ENCODE measurements around the gene RTN4RL1.
"Not testable (repeated sequence)": the region's sequence is repeated elsewhere in the genome, so short reads cannot be mapped to it uniquely, and the experiment has no call there.

Gene RTN4RL1

DNA sequence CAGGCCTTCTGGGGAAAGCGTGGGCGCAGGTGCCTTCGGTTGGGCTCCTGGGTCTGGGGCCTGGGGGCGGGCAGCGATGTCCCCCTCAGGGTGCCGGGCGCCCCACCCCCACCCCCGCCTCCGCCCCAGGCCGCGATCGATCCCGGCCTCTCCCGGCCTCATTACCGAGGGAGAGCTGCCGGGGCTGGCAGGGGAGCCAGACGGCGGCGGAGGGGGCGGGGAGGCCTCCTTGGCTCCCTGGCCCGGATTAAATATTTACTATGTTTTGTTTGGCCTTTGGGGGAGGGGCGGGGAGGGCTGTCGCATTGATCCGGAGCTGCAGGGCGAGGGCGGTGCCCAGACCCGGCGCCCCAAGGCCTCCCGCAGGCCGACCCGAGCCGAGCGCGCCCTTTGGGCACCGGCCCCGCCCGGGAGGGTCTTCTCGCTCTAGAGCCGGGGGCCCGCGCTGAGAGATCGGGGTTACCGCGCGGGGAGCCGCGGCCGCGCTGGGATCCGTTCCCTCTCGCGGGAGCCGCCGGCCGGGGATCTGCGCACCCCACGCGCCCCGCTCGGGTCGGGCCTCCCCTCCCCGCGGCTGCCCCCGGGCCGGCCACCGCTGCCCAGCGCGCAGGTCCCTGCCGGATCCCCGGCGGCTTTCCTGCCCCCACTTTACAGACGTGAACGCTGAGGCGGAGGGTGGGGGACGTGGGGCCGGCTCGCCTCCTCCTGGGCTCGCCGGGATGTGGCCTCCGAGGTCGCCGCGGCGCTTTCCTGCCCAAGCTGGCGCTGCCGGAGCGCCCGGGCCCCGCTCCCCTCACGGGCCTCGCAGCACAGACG, 27.0 kb downstream of the RTN4RL1 start:
- DNase-seq = no peak

DNA sequence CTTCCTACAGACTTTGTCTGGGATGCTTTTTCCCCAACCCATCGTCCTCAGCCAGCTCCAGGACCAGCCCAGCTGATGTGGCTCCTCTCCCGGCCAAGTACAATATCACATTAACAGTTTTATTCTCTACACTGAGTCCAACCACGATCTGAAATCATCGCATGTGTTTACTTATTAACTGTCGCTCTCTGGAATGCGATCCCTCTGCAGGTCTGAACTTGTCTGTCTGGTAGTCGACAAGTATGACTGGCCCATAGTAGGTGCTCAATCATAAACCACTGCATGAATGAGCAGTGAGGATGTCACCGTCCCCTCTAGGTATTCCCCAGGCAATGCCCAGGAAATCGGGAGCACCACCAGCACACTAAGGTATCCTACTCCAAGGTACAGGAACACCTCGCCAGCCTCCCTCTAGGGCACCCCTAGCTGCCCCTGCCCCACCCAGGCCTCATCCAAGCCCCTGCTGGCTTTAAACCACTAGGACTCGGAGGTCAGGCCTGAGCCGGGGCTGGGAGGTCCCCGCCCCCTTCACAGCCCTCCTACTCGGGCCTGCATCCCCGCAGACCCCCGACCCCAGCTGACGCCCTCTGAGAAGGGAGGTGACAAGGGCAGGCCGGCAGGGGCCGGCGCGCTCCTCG, 27.7 kb downstream of the RTN4RL1 start:
- no peak for DNase-seq

DNA sequence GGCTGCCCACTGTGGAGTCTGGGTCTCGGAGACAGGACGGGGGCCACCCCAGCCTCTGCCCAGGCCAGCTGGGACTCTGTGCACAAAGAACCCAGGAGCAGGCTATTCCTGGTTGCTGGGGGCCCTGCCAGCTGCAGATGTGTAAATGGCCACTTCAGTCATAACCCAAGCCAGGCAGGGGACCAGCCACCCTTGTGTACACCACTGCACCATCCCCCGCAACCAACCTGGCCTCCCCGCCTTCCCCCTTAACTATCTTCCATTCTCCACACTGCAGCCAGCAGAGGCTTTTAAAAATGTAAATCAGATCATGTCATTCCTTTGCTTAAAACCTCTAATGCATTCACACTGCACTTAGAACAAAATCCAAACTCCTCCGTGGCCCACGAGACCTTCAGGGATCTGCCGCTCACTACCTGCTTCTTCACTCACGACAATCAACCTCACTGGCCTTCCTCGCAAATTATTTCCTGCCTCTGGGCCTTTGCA, 28.3 kb downstream of the RTN4RL1 start:
- DNase-seq = no peak

- no peak for DNase-seq
Observed at GRCh38 chr17:1995907-1996799, 29.0 kb downstream of the RTN4RL1 start.

GRCh38 chr17:1995321-1995892, 29.7 kb downstream of the RTN4RL1 start:
- no peak for DNase-seq

DNA sequence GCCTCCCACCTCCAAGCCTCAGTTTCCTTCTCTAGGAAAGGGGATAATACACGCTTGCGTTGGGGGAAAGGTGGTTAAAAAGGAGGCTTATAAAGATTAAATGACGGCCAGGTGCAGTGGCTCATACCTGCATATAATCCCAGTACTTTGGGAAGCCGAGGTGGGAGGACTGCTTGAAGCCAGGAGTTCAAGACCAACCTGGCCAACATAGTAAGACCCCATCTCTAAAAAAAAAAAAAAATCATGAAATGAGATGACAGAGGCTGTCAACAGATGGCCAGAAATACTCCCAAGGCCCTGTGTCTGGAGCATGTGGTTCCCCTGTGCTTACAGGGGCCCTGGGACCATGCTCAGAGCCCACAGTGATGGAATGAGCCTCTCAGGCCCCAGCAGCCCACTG, 30.4 kb downstream of the RTN4RL1 start:
- no peak for DNase-seq

DNA sequence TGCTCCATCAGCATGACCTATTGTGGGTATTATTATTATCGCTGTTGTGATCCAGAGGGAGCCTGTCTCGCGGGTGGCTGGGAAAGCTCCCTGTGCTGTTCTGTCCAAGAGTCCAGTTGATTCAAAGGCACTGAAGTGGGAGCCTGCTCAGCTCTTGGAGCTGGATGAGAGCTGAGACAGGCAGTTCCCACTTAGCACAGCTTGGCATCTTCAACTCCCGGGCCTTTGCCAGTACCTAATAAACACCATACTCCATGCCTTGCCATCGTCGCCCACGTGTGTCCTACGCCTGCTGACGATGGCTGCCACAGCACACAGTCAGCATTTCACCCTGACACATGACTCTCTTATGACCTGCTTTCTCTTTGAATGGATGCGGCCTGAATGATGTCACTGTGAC, 32.6 kb downstream of the RTN4RL1 start:
- no peak for DNase-seq

- no peak for DNase-seq
Observed at GRCh38 chr17:1989135-1989534, 36.0 kb downstream of the RTN4RL1 start.

- no peak for DNase-seq
Observed at GRCh38 chr17:1986783-1987451, 38.2 kb downstream of the RTN4RL1 start.

DNA sequence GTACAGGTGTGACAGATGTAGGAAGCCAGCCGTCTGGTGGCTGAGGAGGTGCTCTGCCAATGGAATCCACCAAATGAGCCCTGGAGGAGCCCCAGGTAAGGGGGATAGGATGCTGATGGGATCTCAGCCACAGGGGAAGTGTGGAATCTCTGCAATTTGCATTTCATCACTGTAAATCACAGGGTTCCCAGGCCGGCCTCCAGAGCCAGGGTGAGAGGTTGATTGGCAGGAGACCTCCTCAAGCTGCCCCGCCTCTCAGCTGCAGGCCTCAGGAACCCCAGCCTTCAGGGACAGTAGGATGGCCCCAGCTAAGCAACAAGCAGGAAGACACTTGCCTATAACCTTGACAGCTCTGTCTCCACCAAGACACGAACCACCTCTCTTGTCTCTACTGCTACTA, 39.4 kb downstream of the RTN4RL1 start:
- no peak for DNase-seq

DNA sequence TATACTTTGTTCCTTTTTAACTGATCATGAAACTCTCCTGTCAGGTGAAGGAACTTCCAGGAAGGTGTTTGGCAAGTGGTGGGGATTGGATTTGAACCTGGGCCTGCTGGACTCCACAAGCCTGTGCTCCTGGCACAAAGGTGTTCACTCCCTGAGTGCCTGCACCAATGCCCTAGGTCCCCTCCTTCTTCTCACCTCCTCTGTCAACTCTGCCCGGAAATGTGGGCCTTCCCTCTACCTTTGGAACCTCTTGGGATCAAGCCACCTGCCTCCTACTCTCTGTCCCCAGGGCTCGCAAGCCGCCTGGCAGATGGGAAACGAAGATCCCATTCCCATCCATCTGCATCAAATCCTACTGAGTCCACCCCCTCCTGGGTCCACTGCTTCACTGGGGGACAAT, 40.0 kb downstream of the RTN4RL1 start:
- no peak for DNase-seq

DNA sequence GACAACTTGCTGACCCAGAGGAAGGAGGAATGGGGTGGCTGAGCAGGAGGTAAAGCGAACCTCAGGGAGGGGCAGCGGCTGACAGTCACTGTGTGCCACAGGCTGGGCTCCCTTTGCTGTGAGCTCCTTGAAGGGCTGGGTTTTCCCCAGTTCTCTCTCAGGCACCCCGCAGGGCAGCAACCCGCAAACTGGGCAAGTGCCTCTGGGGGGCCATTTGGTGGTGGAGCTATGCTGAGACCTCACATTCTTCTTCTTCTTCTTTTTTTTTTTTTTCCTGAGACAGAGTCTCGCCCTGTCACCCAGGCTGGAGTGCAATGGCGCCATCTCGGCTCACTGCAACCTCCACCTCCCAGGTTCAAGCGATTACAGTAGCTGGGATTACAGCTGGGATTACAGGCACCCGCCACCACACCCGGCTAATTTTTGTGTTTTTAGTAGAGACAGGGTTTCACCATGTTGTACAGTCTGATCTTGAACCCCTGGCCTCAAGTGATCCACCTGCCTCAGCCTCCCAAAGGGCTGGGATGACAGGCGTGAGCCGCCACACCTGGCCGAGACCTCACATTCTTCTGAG, 42.3 kb downstream of the RTN4RL1 start:
- not testable (repeated sequence) for DNase-seq

GRCh38 chr17:1980665-1981250, 44.4 kb downstream of the RTN4RL1 start:
- no peak for DNase-seq

GRCh38 chr17:1979182-1979985, 45.8 kb downstream of the RTN4RL1 start:
- DNase-seq = no peak

GRCh38 chr17:1978396-1978949, 46.7 kb downstream of the RTN4RL1 start:
- no peak for DNase-seq

GRCh38 chr17:1977583-1978395, 47.3 kb downstream of the RTN4RL1 start:
- no peak for DNase-seq

- DNase-seq = no peak
Observed at GRCh38 chr17:1976683-1977064, 48.5 kb downstream of the RTN4RL1 start.

DNA sequence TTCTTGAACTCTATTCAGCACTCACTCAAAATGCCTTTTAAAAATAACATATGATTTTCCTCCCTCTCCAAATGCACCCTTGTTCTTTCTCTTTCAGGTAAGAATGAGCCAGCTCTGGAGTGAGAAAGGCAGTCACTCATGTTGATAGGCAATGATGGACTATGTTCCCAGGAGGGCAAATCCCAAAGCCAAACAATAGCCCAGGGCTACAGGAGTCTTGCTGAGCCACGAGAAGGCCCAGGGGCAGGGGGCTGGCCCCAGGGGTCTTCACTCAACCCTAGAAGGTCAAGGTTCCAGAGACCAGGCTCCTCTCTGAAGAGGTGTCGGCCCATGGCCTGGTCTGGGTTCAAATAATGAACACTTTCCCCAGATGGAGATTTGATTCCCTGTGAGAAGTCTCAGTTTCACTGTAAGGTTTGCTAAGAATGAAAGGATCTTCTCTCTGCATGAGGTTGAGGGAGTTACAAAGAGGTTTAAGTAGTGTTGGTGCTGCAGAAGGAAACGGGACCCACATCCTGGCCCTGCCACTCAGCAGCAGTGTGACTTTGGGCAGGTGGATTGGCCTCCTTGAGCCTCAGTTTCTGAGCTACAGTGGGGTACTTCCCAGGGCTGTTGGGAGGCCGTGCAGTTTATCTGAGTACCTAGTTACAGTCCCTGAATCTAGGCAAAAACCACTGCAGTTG, 49.0 kb downstream of the RTN4RL1 start:
- DNase-seq = no peak

DNA sequence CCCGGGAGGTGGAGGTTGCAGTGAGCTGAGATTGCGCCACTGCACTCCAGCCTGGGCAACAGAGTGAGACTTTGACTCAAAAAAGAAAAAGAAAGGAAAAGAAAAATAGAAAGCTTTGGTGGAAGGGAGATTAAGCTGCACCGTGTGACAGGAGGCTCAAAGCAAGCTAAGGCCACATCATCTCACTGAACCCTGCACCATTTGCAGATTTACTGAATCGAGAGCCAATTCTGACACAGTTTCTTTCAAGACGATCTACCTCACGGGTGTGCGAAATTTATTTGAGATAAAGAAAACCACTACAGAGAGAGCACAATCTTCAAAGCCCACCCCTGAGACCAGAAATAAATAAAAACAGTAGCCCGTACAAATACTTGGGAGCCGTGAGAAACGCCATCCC, 49.6 kb downstream of the RTN4RL1 start:
- DNase-seq = no peak

Measured in activated CD4-positive, CD25-positive, alpha-beta regulatory T cell (primary cell).